T-helper 1 cell treated with Interleukin-12 subunit alpha and Interleukin-12 subunit beta and Interleukin-4 antibody, amounts not matched to agents 30 ng/mL and 1 ng/mL, for 36 hours (primary cell): ENCODE data around the gene KIF3A. TPM values are rescaled to one million over a fixed set of nuclear protein-coding genes. Genes with fewer than 3 reads are reported as not detected.
"Not testable (repeated sequence)": the region's sequence is repeated elsewhere in the genome, so short reads cannot be mapped to it uniquely, and the experiment has no call there.

Experiments used
- intact Hi-C: fragments of 100-400 bp; cut with micrococcal nuclease; formaldehyde crosslinking; loops from one replicate; pipeline ENCODE4 v1.15.1; 2024
- total RNA-seq: library from RNA; stranded (reverse); gene quantifications from 2 replicates; pipeline ENCODE4 v1.2.3, GENCODE V29; 2022

Gene KIF3A
- total RNA-seq, 1 donor from 2014 or later, result 41.2 TPM

DNA sequence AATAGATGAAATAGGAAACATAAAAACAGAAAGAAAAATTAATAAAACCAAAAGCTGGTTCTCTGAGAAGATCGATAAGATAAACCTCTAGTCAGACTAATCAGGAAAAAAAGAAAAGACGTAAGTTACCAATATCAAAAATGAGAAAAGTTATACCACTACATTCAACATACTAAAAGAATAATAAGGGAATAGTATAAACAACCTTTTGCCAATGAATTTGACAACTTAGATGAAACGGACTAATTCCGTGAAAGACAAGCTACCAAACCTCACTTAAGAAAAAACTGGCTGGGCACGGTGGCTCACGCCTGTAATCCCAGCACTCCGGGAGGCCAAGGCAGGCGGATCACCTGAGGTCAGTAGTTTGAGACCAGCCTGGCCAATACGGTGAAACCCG lies 7.5 kb downstream of the KIF3A start:
- intact Hi-C loops, result no loop called here

GRCh38 chr5:132725745-132726144 lies 11.6 kb downstream of the KIF3A start:
- intact Hi-C loops, result no loop called here

- intact Hi-C loops, result no loop called here
Observed at GRCh38 chr5:132718544-132719312, 18.6 kb downstream of the KIF3A start.

DNA sequence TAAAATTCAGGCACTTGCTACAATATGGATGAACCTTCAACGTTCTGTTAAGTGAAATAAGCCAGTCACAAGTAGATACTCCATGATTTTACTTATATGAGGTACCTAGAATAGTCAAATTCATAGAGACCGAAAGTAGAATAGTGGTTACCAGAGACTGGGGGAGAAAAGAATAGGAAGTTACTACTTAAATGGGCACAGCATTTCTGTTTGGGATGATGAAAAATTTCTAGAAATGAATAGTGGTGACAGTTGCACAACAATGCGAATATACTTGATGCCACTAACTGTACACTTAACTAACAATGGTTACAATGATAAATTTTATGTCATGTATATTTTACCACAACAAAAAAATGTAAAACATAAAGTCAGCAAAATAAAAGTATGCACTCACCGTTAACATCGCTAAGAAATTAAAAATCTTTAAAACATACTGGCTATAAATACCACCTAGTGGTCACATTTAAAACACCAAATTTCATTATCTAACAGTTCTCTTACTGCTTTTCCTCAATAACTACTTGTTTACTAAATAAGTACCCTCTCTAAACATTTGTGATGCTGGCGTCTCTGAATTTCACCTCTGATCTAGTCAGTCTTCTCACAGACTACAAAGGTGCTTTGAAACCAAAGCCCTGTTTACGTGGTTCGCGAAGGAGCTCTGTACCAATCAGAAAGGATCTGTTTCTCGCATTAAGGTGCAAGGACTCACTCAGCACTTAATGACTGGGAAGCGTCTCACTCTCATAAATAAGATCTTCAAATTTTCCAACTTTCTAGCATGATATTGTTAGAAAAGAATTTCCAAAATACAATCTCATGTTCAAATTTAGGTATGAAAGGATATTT lies 22.7 kb downstream of the KIF3A start:
- intact Hi-C loops, result loop anchor here (1.0 to 5.0 kb wide), 7 partner anchors 22 to 328 kb away; no protein-coding TSS in a partner anchor

DNA sequence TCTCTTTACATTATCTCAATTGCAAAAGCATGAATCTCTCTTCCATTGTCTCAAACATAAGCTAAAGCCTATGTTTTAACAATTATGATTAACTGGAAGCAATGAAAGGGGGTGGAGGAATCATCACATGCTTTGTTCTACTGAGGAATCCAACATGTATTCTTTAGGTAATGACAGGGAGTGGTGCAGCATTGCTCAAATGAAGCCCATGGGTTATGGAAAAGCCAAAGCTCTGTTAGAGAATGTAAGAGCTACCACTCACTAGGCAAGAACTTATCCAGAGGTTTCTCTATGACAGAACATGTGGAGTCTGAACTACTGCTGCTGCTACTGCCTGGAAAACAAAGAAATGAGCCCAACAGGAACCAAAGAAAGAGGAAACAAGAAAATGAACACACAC lies 28.7 kb downstream of the KIF3A start:
- intact Hi-C loops, result no loop called here

DNA sequence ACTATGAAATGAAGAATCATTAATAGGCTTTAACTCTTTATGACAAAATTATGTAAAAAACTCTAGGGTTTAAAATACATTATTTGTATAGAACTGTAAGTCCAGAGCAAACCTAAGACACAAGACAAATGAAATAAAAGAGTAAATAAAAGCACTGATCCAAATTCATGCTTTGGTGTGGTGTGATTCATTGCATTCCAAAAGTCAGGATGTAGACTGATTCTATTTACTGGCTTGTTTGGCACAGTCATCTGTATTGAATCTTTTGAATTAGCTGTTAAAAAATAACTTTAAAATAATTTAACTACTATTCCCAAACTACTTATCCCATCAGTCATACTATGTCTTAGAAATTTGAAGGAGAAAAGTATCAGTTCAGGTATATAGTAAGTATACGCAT lies 32.5 kb downstream of the KIF3A start:
- intact Hi-C loops, result no loop called here

DNA sequence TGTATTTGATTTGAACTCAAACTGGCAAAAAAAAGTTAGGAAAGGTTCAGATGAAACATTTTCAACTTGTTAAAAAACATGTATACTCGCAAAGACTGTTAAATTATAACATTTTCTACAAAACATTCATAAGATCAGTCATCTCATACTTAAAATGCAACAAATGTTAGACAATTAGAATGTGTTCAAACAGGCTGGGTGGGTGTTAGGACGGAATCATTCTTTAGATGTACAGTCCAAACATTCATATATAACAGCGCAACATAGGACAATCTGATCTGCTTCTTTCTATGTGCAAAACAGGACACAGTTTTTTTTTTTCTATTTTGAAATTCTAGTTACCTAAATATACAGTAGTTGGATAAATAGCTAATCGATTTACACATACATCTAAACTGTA lies 41.4 kb downstream of the KIF3A start:
- intact Hi-C loops, result no loop called here

GRCh38 chr5:132692632-132692967 lies 44.7 kb downstream of the KIF3A start:
- intact Hi-C loops, result no loop called here

GRCh38 chr5:132691755-132692631 lies 45.4 kb downstream of the KIF3A start:
- intact Hi-C loops, result not testable (repeated sequence)

DNA sequence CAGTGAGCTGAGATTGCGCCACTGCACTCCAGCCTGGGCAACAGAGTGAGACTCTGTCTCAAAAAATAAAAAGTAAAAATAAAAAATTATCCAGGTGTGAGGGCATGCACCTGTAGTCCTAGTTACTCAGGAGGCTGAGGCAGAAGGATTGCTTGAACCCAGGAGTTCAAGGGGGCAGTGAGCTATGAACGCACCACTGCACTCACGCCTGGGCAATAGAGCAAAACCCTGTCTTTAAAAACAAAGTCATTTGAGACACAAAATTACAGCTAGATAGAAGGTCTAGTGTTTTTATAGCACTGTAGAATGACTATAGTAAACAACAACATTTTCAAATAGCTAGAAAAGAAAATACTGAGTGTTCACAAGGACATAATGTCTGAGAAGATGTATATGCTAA lies 47.2 kb downstream of the KIF3A start:
- intact Hi-C loops, result no loop called here

GRCh38 chr5:132689513-132689912 lies 47.8 kb downstream of the KIF3A start:
- intact Hi-C loops, result loop anchor here (1.0 to 2.0 kb wide), 2 partner anchors 11 to 61 kb away; no protein-coding TSS in a partner anchor

DNA sequence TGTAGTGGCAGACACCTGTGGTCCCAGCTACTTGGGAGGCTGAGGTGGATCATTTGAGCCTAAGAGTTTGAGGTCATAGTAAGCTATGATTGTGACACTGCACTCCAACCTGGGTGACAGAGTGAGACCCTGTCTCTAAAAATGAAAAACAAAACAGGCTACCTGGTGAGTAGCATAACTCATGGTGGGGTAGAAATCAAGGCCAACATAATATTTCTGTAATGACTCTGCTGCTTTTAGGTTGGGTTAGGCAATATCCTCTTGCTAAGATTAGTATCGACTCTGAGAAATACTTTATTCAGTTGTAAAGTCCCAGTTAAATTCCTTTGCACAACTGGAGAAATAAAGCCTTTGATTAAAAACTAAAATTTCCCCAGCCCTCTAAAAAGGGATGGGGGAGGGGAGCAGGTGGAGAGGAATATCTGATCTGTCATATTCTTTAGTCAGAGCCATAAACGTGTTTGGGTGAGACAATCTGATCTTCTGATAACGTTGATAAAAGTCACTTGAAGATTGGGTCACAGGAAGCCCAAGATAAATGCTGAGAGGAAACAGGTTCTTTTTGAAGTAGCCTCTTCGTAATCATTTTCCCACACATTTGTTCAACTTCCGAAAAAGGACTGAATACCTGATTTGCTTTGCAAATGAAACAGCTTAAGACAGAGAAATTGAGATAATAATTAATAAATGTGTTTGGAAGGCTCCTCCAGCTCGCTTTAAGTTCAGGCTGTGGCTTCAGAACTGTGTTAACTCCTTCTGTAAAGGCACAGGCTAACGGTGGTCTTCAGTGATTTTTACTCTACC lies 48.6 kb downstream of the KIF3A start:
- intact Hi-C loops, result loop anchor here (1.0 to 2.0 kb wide), 4 partner anchors 12 to 60 kb away; partner anchors contain the start of gene KIF3A

- intact Hi-C loops, result loop anchor here (1.0 to 2.0 kb wide), 3 partner anchors 49 to 59 kb away; partner anchors contain the start of gene KIF3A
Observed at GRCh38 chr5:132687995-132688394, 49.4 kb downstream of the KIF3A start.

DNA sequence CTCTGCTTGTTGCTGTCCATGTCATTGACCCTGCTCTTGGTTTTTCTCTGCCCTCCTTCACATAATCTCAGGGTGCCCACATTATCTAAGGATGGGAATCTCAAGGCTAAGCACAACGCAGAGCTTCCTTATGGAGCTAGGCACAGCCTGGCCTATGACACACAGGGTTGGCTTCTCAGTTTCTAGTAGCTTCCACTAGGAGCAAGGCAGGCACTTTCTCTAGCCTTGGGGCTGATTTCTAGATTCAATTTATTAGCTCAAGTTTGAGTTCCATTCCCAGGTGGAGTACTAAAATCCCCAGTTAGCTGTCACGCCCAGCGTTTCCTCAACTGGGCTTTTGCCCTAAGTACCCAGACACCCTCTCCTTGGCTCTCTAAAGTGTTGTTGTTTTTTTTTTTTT lies 51.2 kb downstream of the KIF3A start:
- intact Hi-C loops, result no loop called here

DNA sequence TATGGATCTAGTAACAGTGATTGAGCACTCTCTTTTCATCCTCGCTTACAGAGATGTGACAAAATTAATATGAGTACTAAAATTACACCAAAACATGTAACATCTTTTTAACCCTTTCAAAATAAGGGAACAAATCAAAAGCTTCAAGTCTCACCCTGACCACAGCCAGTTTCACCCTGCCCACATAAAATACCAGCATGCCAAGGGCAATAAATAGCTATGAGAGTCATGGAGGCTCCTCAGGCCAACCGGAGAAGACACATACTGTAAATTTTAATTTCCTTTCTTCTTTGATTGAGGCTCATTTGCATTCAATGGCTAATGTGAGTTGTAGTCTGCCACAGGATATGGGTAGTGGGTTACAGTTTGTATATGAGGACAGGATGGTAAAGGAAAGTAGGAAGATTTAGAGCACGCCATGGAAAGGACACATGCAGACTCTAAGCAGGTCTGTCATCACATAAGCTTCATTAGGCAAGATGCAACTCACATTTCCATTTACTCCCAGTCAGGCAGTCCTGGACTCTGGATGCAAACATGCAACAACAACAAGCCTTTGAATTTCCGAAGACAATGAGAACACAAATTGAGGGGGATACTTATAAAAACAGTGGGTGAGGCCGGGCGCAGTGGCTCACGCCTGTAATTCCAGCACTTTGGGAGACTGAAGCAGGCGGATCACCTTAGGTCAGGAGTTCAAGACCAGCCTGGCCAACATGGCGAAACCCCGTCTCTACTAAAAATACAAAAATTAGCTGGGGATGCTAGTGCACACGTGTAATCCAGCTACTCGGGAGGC lies 52.2 kb downstream of the KIF3A start:
- intact Hi-C loops, result no loop called here

DNA sequence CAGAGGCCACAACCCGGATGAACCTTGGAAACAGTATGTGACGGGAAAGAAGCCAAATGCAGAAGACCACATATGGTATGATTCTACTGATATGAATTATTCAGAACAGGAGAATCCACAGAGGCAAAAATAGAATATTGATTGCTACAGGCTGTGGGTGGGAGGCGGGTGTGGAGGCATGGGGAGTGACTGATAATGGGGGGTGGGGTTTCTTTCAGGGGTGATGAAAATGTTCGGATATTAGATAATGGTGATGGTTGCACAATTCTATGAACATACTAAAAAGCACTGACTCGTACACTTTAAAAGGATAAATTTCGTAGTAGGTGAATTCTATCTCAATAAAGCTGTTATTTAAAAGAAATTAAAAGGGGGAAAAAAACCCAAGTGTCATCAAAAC lies 52.9 kb downstream of the KIF3A start:
- intact Hi-C loops, result no loop called here

GRCh38 chr5:132681983-132682382 lies 55.4 kb downstream of the KIF3A start:
- intact Hi-C loops, result no loop called here

DNA sequence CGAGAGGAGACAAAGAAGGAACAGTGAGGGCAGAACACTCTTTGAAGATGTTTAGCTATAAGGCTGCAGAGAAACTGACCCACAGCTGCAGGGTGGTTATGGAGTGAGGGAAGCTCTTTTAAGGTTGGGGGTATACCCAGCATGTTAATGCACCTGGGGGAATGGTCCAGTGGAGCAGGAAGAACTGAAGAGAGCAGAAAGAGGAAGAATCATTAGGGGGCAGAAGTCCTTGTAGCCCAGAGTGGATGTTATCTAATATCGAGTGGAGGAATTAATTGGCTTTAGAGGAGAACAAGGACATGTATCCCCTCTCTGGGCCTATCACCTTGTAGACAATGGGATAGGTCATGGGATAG lies 55.9 kb downstream of the KIF3A start:
- intact Hi-C loops, result no loop called here

DNA sequence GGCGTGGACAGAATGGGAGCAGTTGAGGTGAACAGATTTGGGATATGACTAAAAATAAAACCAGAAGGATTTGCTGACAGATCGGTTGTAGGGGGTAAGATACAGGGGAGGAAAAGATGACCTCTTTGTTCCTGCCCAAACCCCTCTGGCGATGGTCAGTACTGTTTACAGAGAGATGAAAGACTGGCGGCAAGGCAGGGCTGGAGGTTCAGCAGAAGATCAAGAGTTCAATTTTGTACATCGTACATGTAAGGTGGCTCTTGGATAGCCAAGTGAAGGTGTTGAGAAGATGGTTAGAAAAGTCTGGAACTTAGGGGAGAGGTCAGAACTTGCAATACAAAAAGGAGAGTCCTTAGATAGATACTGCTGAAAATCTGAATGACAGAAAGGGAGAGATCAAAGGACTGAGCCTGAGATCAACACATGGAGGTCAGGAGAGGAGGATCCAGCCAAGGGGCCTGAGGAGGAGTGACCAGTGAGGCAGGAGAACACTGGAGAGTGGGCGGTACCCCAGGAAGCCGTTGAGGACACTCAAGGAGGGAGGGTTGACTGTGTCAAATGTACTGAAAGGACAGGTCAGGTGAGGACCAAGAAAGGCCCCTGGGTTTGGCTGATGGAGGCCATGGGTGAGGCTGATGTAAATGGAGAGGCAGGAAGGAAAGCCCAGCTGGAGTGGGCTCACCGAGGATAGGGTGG lies 56.4 kb downstream of the KIF3A start:
- intact Hi-C loops, result no loop called here
